Nephron progenitor cell (in vitro differentiated cells): ENCODE results near the gene ITM2B.
A peak's percentile ranks its signal among the peaks of the same experiment; 100 is the strongest.

ENCODE experiments used
- DNase-seq: peaks from one replicate; pipeline ENCODE4 v3.0.0; 2021
- H3K27ac Mint-ChIP-seq: 2 replicates; pipeline ENCODE4 v1.8.0; 2021; ENCODE audit warnings: mild to moderate bottlenecking, moderate library complexity, mixed read lengths
- H3K27me3 Mint-ChIP-seq: 2 replicates; pipeline ENCODE4 v1.8.0; 2021; ENCODE audit warnings: mild to moderate bottlenecking, low read depth, mixed read lengths; ENCODE audit not compliant: poor library complexity
- H3K36me3 Mint-ChIP-seq: 2 replicates; pipeline ENCODE4 v1.8.0; 2021; ENCODE audit warnings: low read depth, mixed read lengths
- H3K4me1 Mint-ChIP-seq: 2 replicates; pipeline ENCODE4 v1.8.0; 2021; ENCODE audit warnings: mixed read lengths
- H3K4me3 Mint-ChIP-seq: 2 replicates; pipeline ENCODE4 v1.8.0; 2021; ENCODE audit warnings: mild to moderate bottlenecking, moderate library complexity, mixed read lengths
- H3K9me3 Mint-ChIP-seq: 2 replicates; pipeline ENCODE4 v1.8.0; 2021; ENCODE audit warnings: mild to moderate bottlenecking, moderate library complexity, mixed read lengths
- CTCF ChIP-seq: fragments of 200-600 bp; sonication (generic); IDR thresholded peaks from 2 replicates; pipeline ENCODE4 v1.5.0; 2021; ENCODE audit warnings: antibody characterized with exemption

ITM2B gene

GRCh38 chr13:48266150-48266549, 33.1 kb downstream of the ITM2B start:
- Mint-ChIP-seq H3K4me3 (no peak overlapping the region), H3K4me1 (peaks cover 15% of the 10 kb centered on the region), H3K27ac (peak overlapping the region; percentile 85), H3K36me3 (peaks cover 49% of the 10 kb centered on the region), H3K9me3 (no peaks in the 10 kb centered on the region), H3K27me3 (no peaks in the 10 kb centered on the region)
- DNase-seq = no peak
- no peak for TF ChIP-seq CTCF

- no peak for DNase-seq
- no peak for TF ChIP-seq CTCF
- Mint-ChIP-seq H3K9me3 (no peaks in the 10 kb centered on the region), H3K27ac (peak overlapping the region; percentile 2), H3K4me3 (no peak overlapping the region), H3K4me1 (peaks cover 15% of the 10 kb centered on the region), H3K36me3 (peaks cover 47% of the 10 kb centered on the region), H3K27me3 (no peaks in the 10 kb centered on the region)
Measured at GRCh38 chr13:48266701-48267639, 34.0 kb downstream of the ITM2B start.

GRCh38 chr13:48268019-48268418, 35.0 kb downstream of the ITM2B start:
- no peak overlapping the region for H3K4me3 Mint-ChIP-seq
- DNase-seq = no peak
- H3K9me3 Mint-ChIP-seq = no peaks in the 10 kb centered on the region
- peaks cover 15% of the 10 kb centered on the region for H3K4me1 Mint-ChIP-seq
- peaks cover 36% of the 10 kb centered on the region for H3K36me3 Mint-ChIP-seq
- no peaks in the 10 kb centered on the region for H3K27me3 Mint-ChIP-seq
- no peak overlapping the region for H3K27ac Mint-ChIP-seq
- TF ChIP-seq CTCF = no peak

- TF ChIP-seq CTCF = no peak
- H3K27me3 Mint-ChIP-seq = no peaks in the 10 kb centered on the region
- H3K36me3 Mint-ChIP-seq = peaks cover 11% of the 10 kb centered on the region
- H3K9me3 Mint-ChIP-seq = no peaks in the 10 kb centered on the region
- no peaks in the 10 kb centered on the region for H3K4me1 Mint-ChIP-seq
- no peak overlapping the region for H3K27ac Mint-ChIP-seq
- no peak overlapping the region for H3K4me3 Mint-ChIP-seq
- no peak for DNase-seq
Measured at GRCh38 chr13:48273346-48273745, 40.3 kb downstream of the ITM2B start.

- Mint-ChIP-seq H3K4me3 (no peak overlapping the region), H3K36me3 (no peaks in the 10 kb centered on the region), H3K27ac (no peak overlapping the region), H3K27me3 (peaks cover 1% of the 10 kb centered on the region), H3K9me3 (no peaks in the 10 kb centered on the region), H3K4me1 (no peaks in the 10 kb centered on the region)
- DNase-seq = no peak
- TF ChIP-seq CTCF = no peak
Measured at GRCh38 chr13:48275507-48275906, 42.5 kb downstream of the ITM2B start.

GRCh38 chr13:48278806-48279205, 45.8 kb downstream of the ITM2B start:
- H3K36me3 Mint-ChIP-seq = no peaks in the 10 kb centered on the region
- H3K27ac Mint-ChIP-seq = no peak overlapping the region
- peaks cover 4% of the 10 kb centered on the region for H3K27me3 Mint-ChIP-seq
- H3K4me1 Mint-ChIP-seq = no peaks in the 10 kb centered on the region
- H3K9me3 Mint-ChIP-seq = no peaks in the 10 kb centered on the region
- no peak for TF ChIP-seq CTCF
- H3K4me3 Mint-ChIP-seq = no peak overlapping the region
- DNase-seq = no peak
